Upper lobe of right lung (tissue), 1 donor: ENCODE data around the gene STARD13. TPM values are rescaled to one million over a fixed set of nuclear protein-coding genes. Genes with fewer than 3 reads are reported as not detected.

Experiments
- ATAC-seq: fragments of 200-7000 bp; cut with Tn5 transposase; one replicate; pipeline ENCODE4 v1.9.1; 2020; ENCODE audit warnings: mild to moderate bottlenecking, moderate library complexity
- DNase-seq: peaks from one replicate; pipeline ENCODE4 v3.0.0-alpha.2; 2020
- H3K27ac ChIP-seq: fragments of 200-600 bp; one replicate; pipeline ENCODE4 v1.8.0; 2022
- H3K27me3 ChIP-seq: fragments of 200-600 bp; one replicate; pipeline ENCODE4 v1.8.0; 2022; ENCODE audit warnings: mild to moderate bottlenecking
- H3K36me3 ChIP-seq: fragments of 200-600 bp; one replicate; pipeline ENCODE4 v1.8.0; 2022
- H3K4me1 ChIP-seq: fragments of 200-600 bp; one replicate; pipeline ENCODE4 v1.8.0; 2022
- H3K4me3 ChIP-seq: fragments of 200-600 bp; one replicate; pipeline ENCODE4 v1.8.0; 2022; ENCODE audit warnings: mild to moderate bottlenecking
- H3K9me3 ChIP-seq: fragments of 200-600 bp; one replicate; pipeline ENCODE4 v1.8.0; 2022
- intact Hi-C: fragments of 100-400 bp; cut with DNase I; formaldehyde crosslinking; loops from one replicate; pipeline ENCODE4 v1.11.0; 2022
- total RNA-seq: library from RNA; stranded (reverse); fragmentation: NEBNext Ultra II Directional; extraction: Animal tissue kit (Norgen Biotek cat#: 25700); gene quantifications from one replicate; pipeline ENCODE4 v1.2.1, GENCODE V29; 2021
- TF ChIP-seq, protein P1 (sequence below): fragments of 200-600 bp; IDR thresholded peaks from one replicate; pipeline ENCODE4 v1.8.0; 2022; ENCODE audit warnings: antibody characterized with exemption
- donor health status: DM: no; HTN: yes; CAD: no; lungs with severe emphysema.

The STARD13 gene
- total RNA-seq, 1 donor from 2014 or later: 60.4 TPM

GRCh38 chr13:33138441-33138840 is 147.1 kb downstream of the STARD13 start:
- DNase-seq: no peak
- peaks cover 30% of the 10 kb centered on the region for H3K36me3 ChIP-seq
- no peak for ATAC-seq

GRCh38 chr13:33137721-33138120 is 147.8 kb downstream of the STARD13 start:
- ATAC-seq (no peak), DNase-seq (no peak)
- TF ChIP-seq, protein P1, sequence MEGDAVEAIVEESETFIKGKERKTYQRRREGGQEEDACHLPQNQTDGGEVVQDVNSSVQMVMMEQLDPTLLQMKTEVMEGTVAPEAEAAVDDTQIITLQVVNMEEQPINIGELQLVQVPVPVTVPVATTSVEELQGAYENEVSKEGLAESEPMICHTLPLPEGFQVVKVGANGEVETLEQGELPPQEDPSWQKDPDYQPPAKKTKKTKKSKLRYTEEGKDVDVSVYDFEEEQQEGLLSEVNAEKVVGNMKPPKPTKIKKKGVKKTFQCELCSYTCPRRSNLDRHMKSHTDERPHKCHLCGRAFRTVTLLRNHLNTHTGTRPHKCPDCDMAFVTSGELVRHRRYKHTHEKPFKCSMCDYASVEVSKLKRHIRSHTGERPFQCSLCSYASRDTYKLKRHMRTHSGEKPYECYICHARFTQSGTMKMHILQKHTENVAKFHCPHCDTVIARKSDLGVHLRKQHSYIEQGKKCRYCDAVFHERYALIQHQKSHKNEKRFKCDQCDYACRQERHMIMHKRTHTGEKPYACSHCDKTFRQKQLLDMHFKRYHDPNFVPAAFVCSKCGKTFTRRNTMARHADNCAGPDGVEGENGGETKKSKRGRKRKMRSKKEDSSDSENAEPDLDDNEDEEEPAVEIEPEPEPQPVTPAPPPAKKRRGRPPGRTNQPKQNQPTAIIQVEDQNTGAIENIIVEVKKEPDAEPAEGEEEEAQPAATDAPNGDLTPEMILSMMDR: no peak
- H3K4me1 ChIP-seq: no peaks in the 10 kb centered on the region
- H3K27me3 ChIP-seq: no peaks in the 10 kb centered on the region
- peaks cover 30% of the 10 kb centered on the region for H3K36me3 ChIP-seq
- H3K9me3 ChIP-seq: no peaks in the 10 kb centered on the region
- intact Hi-C loops: no loop called here
- no peak overlapping the region for H3K4me3 ChIP-seq
- no peak overlapping the region for H3K27ac ChIP-seq

More at GRCh38 chr13:33138441-33138840, 147.1 kb downstream of the STARD13 start:
- Histone ChIP-seq H3K27ac (no peak overlapping the region), H3K4me3 (no peak overlapping the region), H3K4me1 (no peaks in the 10 kb centered on the region), H3K9me3 (no peaks in the 10 kb centered on the region), H3K27me3 (no peaks in the 10 kb centered on the region)
- TF ChIP-seq, protein P1: no peak
- intact Hi-C loops: no loop called here

DNA sequence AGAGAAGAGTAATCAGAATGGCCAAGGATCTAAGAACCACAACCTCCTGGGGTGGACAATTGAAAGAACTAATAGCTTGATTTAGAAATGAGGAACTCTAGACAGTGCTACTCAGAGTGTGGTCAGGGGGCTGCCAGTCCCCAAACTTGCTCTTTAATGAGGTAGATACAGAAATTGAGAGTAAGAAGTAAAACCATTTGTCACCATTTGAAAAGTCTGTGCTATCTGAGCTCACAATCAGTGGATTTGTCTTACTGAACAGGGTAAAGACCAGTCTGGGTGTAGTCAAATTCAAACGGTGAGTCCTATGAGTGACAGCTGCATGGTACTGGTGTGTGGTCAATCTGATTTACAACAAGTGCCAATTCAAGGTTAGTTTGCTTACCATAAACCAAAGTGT is 150.5 kb downstream of the STARD13 start:
- Histone ChIP-seq H3K4me3 (no peak overlapping the region), H3K4me1 (no peaks in the 10 kb centered on the region), H3K36me3 (peaks cover 7% of the 10 kb centered on the region), H3K27ac (no peak overlapping the region), H3K9me3 (no peaks in the 10 kb centered on the region), H3K27me3 (no peaks in the 10 kb centered on the region)
- DNase-seq (no peak), ATAC-seq (no peak)
- TF ChIP-seq, protein P1: no peak
- intact Hi-C loops: no loop called here

- Histone ChIP-seq H3K9me3 (no peaks in the 10 kb centered on the region), H3K27ac (no peak overlapping the region), H3K36me3 (peaks cover 16% of the 10 kb centered on the region), H3K27me3 (no peaks in the 10 kb centered on the region), H3K4me1 (no peaks in the 10 kb centered on the region), H3K4me3 (no peak overlapping the region)
- TF ChIP-seq, protein P1: no peak
- ATAC-seq (no peak), DNase-seq (no peak)
- intact Hi-C loops: no loop called here
Observed at GRCh38 chr13:33134213-33134612, 151.3 kb downstream of the STARD13 start.

- Histone ChIP-seq H3K4me3 (no peak overlapping the region), H3K9me3 (no peaks in the 10 kb centered on the region), H3K36me3 (peaks cover 26% of the 10 kb centered on the region), H3K4me1 (peaks cover 3% of the 10 kb centered on the region), H3K27me3 (no peaks in the 10 kb centered on the region), H3K27ac (no peak overlapping the region)
- intact Hi-C loops: no loop called here
- ATAC-seq (no peak), DNase-seq (no peak)
- TF ChIP-seq, protein P1: no peak
Observed at GRCh38 chr13:33132644-33133440, 152.7 kb downstream of the STARD13 start.
